Panc1 (cell line): ENCODE results near the gene EMC8. TPM values are rescaled to one million over a fixed set of nuclear protein-coding genes. Genes with fewer than 3 reads are reported as not detected.

ENCODE experiments used
- ATAC-seq: fragments of 200-7000 bp; cut with Tn5 transposase; 2 replicates; pipeline ENCODE4 v1.9.1; 2020; ENCODE audit warnings: mild to moderate bottlenecking, moderate library complexity
- BruUV-seq: library from RNA; stranded (reverse); fragments of 400-500 nt; replicated peaks from 2 replicates; lab custom pipeline; 2021; lab: Mats Ljungman, UMichigan
- CTCF ChIA-PET: fragments of 300-600 bp; sonication (Branson Sonifier 250); formaldehyde crosslinking; loops from one replicate; lab custom pipeline; 2022; ENCODE audit warnings: antibody characterized with exemption; lab: Charles Lee
- POLR2A ChIA-PET: fragments of 300-600 bp; sonication (Branson Sonifier 250); formaldehyde crosslinking; loops from one replicate; lab custom pipeline; 2022; ENCODE audit warnings: antibody characterized with exemption; lab: Charles Lee
- DNase-seq: peaks from one replicate; pipeline ENCODE4 v3.0.0-alpha.2; 2010; ENCODE audit warnings: low read depth, low spot score
- H3K27ac ChIP-seq: 2 replicates; pipeline ENCODE4 v1.5.1; 2011; ENCODE audit warnings: mild to moderate bottlenecking, low read length, inconsistent platforms
- H3K27me3 ChIP-seq: fragments of 200-500 bp; sonication (Bioruptor generic); 2 replicates; pipeline ENCODE4 v1.6.0; 2014; ENCODE audit warnings: low read length, inconsistent platforms; ENCODE audit not compliant: control insufficient read depth, insufficient read depth
- H3K36me3 ChIP-seq: fragments of 200-500 bp; sonication (Bioruptor generic); 2 replicates; pipeline ENCODE4 v1.5.1; 2014; ENCODE audit warnings: inconsistent platforms, mild to moderate bottlenecking, low read length, moderate library complexity; ENCODE audit not compliant: control insufficient read depth, insufficient read depth
- H3K4me1 ChIP-seq: 2 replicates; pipeline ENCODE4 v1.5.1; 2011; ENCODE audit warnings: inconsistent platforms, mild to moderate bottlenecking, low read length, moderate library complexity; ENCODE audit not compliant: control insufficient read depth, insufficient read depth
- H3K4me3 ChIP-seq, 2 experiments: 2 replicates each; pipeline ENCODE4 v1.5.1; 2011 to 2012; ENCODE audit warnings: low read depth in 2 of 2, low read length in 2 of 2, mild to moderate bottlenecking in 2 of 2, inconsistent platforms in 1 of 2, moderate library complexity in 1 of 2
- H3K9me3 ChIP-seq: fragments of 200-500 bp; sonication (Bioruptor generic); 2 replicates; pipeline ENCODE4 v1.5.1; 2014; ENCODE audit warnings: low read depth, mild to moderate bottlenecking, inconsistent platforms, low read length, moderate library complexity; ENCODE audit not compliant: control insufficient read depth, insufficient read depth
- POLR2AphosphoS5 ChIP-seq: IDR thresholded peaks from 2 replicates; pipeline ENCODE4 v1.6.1; 2012; ENCODE audit warnings: mild to moderate bottlenecking, low read depth, low read length, moderate library complexity
- SIN3A ChIP-seq: IDR thresholded peaks from 2 replicates; pipeline ENCODE4 v1.6.1; 2012; ENCODE audit warnings: low read depth, mild to moderate bottlenecking, low read length, moderate library complexity, borderline replicate concordance; ENCODE audit not compliant: insufficient read depth
- TCF7L2 ChIP-seq: IDR thresholded peaks from 2 replicates; pipeline ENCODE4 v1.6.1; 2011; ENCODE audit warnings: mild to moderate bottlenecking, low read depth, low read length, inconsistent platforms
- in situ Hi-C: cut with HindIII; loops from 2 replicates; pipeline ENCODE4 v1.10.0; 2016; ENCODE audit warnings: low sequenced_read_pairs, low pct_unique_long_range_greater_than_20kb
- intact Hi-C: fragments of 100-400 bp; cut with micrococcal nuclease; formaldehyde crosslinking; loops from one replicate; pipeline ENCODE4 v1.10.0; 2022; ENCODE audit not compliant: unreplicated experiment
- total RNA-seq: library from RNA; stranded (reverse); gene quantifications from one replicate; pipeline ENCODE4 v1.2.1, GENCODE V29; 2021; ENCODE audit not compliant: unreplicated experiment
- TF ChIP-seq, protein P1 (sequence below): fragments of 450-650 bp; IDR thresholded peaks from 2 replicates; pipeline ENCODE4 v1.5.1; 2017; ENCODE audit warnings: mild to moderate bottlenecking
- TF ChIP-seq, protein P2 (sequence below), 2 experiments: IDR thresholded peaks; 2 replicates each; pipeline ENCODE4 v1.6.1; 2011 to 2012; ENCODE audit warnings: low read depth in 2 of 2, control low read depth in 1 of 2, low read length in 1 of 2, mild to moderate bottlenecking in 1 of 2, moderate library complexity in 1 of 2; ENCODE audit not compliant: insufficient read depth in 1 of 2

Gene EMC8
- total RNA-seq, 1 experiment from 2014 or later = 39.1 TPM

DNA sequence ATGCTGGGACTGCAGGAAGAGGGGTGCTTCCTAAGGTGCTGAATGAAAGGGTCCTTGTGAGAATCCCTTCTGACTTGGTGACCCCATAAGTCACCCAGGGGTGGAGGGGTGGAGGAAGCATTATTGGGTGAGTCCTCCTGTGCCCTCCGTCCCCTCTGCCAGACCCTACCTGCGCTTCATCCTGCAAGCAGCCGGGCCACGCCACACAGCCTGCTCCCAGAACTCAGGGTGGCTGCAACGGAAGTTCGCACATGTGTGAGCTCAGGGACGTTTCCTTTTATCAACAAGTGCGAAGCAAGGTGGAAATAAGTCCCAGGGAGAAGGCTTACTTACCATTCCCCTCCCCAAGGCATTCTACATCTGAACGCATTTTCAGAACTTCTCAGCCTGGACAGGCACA is 41.1 kb upstream of the EMC8 start:
- CTCF ChIA-PET = no interaction called here

DNA sequence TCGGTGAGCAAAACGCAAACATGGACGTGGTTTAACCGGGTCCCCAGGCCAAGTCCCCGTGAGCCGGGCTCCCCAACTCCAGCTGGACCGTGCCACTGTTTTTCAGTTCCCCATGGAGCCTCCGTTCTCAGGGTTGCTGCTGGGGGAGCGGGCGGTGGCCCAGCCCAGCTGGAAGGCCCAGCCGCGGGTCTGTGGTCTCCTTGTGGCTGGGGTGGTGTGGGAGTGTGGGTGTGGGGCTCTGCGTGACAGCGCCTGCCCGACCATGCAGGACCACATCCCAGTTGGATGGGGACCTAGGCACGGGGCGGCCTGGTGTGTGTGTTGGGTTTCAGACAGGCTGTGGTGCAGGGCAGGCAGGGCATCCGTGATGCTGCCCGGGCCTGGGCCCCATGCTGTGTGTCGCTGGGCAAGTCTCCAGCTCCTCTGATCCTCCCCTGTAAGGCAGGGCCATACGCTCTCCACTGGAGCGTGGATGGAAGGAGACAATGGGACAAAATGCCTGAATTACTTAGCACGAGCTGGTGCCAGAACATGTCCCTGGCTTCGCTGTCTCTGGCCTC is 40.4 kb upstream of the EMC8 start:
- no peak overlapping the region for H3K4me3 ChIP-seq
- ChIA-PET CTCF (no interaction called here), POLR2A (no interaction called here)
- no peak for DNase-seq
- TF ChIP-seq, protein P1, sequence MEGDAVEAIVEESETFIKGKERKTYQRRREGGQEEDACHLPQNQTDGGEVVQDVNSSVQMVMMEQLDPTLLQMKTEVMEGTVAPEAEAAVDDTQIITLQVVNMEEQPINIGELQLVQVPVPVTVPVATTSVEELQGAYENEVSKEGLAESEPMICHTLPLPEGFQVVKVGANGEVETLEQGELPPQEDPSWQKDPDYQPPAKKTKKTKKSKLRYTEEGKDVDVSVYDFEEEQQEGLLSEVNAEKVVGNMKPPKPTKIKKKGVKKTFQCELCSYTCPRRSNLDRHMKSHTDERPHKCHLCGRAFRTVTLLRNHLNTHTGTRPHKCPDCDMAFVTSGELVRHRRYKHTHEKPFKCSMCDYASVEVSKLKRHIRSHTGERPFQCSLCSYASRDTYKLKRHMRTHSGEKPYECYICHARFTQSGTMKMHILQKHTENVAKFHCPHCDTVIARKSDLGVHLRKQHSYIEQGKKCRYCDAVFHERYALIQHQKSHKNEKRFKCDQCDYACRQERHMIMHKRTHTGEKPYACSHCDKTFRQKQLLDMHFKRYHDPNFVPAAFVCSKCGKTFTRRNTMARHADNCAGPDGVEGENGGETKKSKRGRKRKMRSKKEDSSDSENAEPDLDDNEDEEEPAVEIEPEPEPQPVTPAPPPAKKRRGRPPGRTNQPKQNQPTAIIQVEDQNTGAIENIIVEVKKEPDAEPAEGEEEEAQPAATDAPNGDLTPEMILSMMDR = no peak
- TF ChIP-seq, protein P2, sequence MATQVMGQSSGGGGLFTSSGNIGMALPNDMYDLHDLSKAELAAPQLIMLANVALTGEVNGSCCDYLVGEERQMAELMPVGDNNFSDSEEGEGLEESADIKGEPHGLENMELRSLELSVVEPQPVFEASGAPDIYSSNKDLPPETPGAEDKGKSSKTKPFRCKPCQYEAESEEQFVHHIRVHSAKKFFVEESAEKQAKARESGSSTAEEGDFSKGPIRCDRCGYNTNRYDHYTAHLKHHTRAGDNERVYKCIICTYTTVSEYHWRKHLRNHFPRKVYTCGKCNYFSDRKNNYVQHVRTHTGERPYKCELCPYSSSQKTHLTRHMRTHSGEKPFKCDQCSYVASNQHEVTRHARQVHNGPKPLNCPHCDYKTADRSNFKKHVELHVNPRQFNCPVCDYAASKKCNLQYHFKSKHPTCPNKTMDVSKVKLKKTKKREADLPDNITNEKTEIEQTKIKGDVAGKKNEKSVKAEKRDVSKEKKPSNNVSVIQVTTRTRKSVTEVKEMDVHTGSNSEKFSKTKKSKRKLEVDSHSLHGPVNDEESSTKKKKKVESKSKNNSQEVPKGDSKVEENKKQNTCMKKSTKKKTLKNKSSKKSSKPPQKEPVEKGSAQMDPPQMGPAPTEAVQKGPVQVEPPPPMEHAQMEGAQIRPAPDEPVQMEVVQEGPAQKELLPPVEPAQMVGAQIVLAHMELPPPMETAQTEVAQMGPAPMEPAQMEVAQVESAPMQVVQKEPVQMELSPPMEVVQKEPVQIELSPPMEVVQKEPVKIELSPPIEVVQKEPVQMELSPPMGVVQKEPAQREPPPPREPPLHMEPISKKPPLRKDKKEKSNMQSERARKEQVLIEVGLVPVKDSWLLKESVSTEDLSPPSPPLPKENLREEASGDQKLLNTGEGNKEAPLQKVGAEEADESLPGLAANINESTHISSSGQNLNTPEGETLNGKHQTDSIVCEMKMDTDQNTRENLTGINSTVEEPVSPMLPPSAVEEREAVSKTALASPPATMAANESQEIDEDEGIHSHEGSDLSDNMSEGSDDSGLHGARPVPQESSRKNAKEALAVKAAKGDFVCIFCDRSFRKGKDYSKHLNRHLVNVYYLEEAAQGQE (IDR thresholded peaks at IDR 0.05; ENCODE audit: insufficient read depth in 1 of 2, low read depth in 2 of 2, low read length in 1 of 2) = no peak
- no peak for TF ChIP-seq POLR2AphosphoS5
- no peak for TF ChIP-seq SIN3A
- no peak for TF ChIP-seq TCF7L2
- ATAC-seq = no peak
- no peak overlapping the region for H3K27ac ChIP-seq
- H3K36me3 ChIP-seq = no peaks in the 10 kb centered on the region
- intact Hi-C loops = no loop called here
- in situ Hi-C loops = no loop called here
- H3K27me3 ChIP-seq = 0 out of 2 replicates have a peak, but pooled peaks cover 2% of the 10 kb centered on the region
- BruUV-seq = no TSS peak
- no peaks in the 10 kb centered on the region for H3K9me3 ChIP-seq
- H3K4me1 ChIP-seq = no peaks in the 10 kb centered on the region

More for the DNA sequence above, 41.1 kb upstream of the EMC8 start:
- BruUV-seq = no TSS peak
- no peak overlapping the region for H3K27ac ChIP-seq
- POLR2A ChIA-PET = no interaction called here
- intact Hi-C loops = no loop called here
- no peaks in the 10 kb centered on the region for H3K9me3 ChIP-seq
- TF ChIP-seq, protein P2 (IDR thresholded peaks at IDR 0.05; ENCODE audit: insufficient read depth in 1 of 2, low read depth in 2 of 2, low read length in 1 of 2) = no peak
- TF ChIP-seq POLR2AphosphoS5 (no peak), SIN3A (no peak), TCF7L2 (no peak)
- TF ChIP-seq, protein P1 = no peak
- in situ Hi-C loops = no loop called here
- H3K4me1 ChIP-seq = no peaks in the 10 kb centered on the region
- DNase-seq (no peak), ATAC-seq (no peak)
- H3K36me3 ChIP-seq = no peaks in the 10 kb centered on the region
- H3K27me3 ChIP-seq = 0 out of 2 replicates have a peak, but pooled peaks cover 2% of the 10 kb centered on the region
- H3K4me3 ChIP-seq = no peak overlapping the region
